Prostate gland (tissue), 2 donors: Measurements from ENCODE around the gene RIPOR2.

Experiments used
- CTCF ChIP-seq, 4 experiments: fragments of 200-600 bp in 2 of 4; fragments of 450-650 bp in 2 of 4; sonication (generic) in 2 of 4; IDR thresholded peaks; 1 replicate in 3 of 4; 2 replicates in 1 of 4; pipeline ENCODE4 v1.5.1; 2016 to 2019; ENCODE audit warnings: antibody characterized with exemption in 4 of 4, mild to moderate bottlenecking in 2 of 4, moderate library complexity in 2 of 4
- POLR2AphosphoS5 ChIP-seq: sonication (generic); formaldehyde crosslinking; IDR thresholded peaks from one replicate; pipeline ENCODE4 v1.6.1; 2017; ENCODE audit warnings: antibody characterized with exemption

- TF ChIP-seq POLR2AphosphoS5 (no peak), CTCF (IDR thresholded peaks at IDR 0.05) (no peak)
Observed at GRCh38 chr6:24922170-24922569, 13.6 kb downstream of the RIPOR2 start.
